Activated B cell treated with CpG ODN at 0.5 μM for 24 hours (primary cell): ENCODE data around the gene ZDHHC14. TPM values are rescaled to one million over a fixed set of nuclear protein-coding genes. Genes with fewer than 3 reads are reported as not detected.

Experiments
- ATAC-seq: fragments of 200-7000 bp; cut with Tn5 transposase; one replicate; pipeline ENCODE4 v1.10.0; 2021; ENCODE audit warnings: low read depth, mild to moderate bottlenecking, moderate library complexity
- CTCF ChIA-PET: fragments of 350-600 bp; sonication (Branson Sonifier 250); formaldehyde crosslinking; loops from one replicate; lab custom pipeline; 2021; ENCODE audit warnings: antibody characterized with exemption; lab: Charles Lee
- POLR2A ChIA-PET: fragments of 350-600 bp; sonication (Branson Sonifier 250); formaldehyde crosslinking; loops from one replicate; lab custom pipeline; 2021; ENCODE audit warnings: antibody characterized with exemption; lab: Charles Lee
- DNase-seq: peaks from one replicate; pipeline ENCODE4 v3.0.0; 2022
- H3K27ac Mint-ChIP-seq: one replicate; pipeline ENCODE4 v1.8.0; 2020; ENCODE audit warnings: mixed read lengths
- H3K27me3 Mint-ChIP-seq: one replicate; pipeline ENCODE4 v1.8.0; 2021; ENCODE audit warnings: mixed read lengths
- H3K36me3 Mint-ChIP-seq: one replicate; pipeline ENCODE4 v1.8.0; 2021; ENCODE audit warnings: low read depth, mixed read lengths
- H3K4me1 Mint-ChIP-seq: one replicate; pipeline ENCODE4 v1.8.0; 2021; ENCODE audit warnings: mixed read lengths
- H3K4me3 Mint-ChIP-seq: one replicate; pipeline ENCODE4 v1.8.0; 2020; ENCODE audit warnings: mild to moderate bottlenecking, mixed read lengths
- H3K9me3 Mint-ChIP-seq: one replicate; pipeline ENCODE4 v1.8.0; 2020; ENCODE audit warnings: mixed read lengths
- CTCF ChIP-seq: fragments of 200-600 bp; IDR thresholded peaks from one replicate; pipeline ENCODE4 v1.8.0; 2022; ENCODE audit warnings: antibody characterized with exemption, mild to moderate bottlenecking
- intact Hi-C: fragments of 100-400 bp; cut with micrococcal nuclease; formaldehyde crosslinking; loops from one replicate; pipeline ENCODE4 v1.15.1; 2024
- total RNA-seq: library from RNA; stranded (reverse); gene quantifications from 2 replicates; pipeline ENCODE4 v1.2.3, GENCODE V29; 2022

The ZDHHC14 gene
- total RNA-seq, 1 donor from 2014 or later: 25.3 TPM

- no peak for DNase-seq
- intact Hi-C loops: no loop called here
- ChIA-PET CTCF (no interaction called here), POLR2A (interaction anchor here (1.2 kb wide), 1 partner anchor 155 kb away, joined by 3 read pairs; no protein-coding TSS in a partner anchor)
- TF ChIP-seq CTCF: no peak
- no peak overlapping the region for H3K4me3 Mint-ChIP-seq
- no peaks in the 10 kb centered on the region for H3K27me3 Mint-ChIP-seq
- peaks cover 56% of the 10 kb centered on the region for H3K4me1 Mint-ChIP-seq
- H3K36me3 Mint-ChIP-seq: no peaks in the 10 kb centered on the region
- no peaks in the 10 kb centered on the region for H3K9me3 Mint-ChIP-seq
- no peak overlapping the region for H3K27ac Mint-ChIP-seq
- ATAC-seq: no peak
Observed at GRCh38 chr6:157534134-157534871, 153.3 kb downstream of the ZDHHC14 start.

GRCh38 chr6:157534977-157535339 lies 154.0 kb downstream of the ZDHHC14 start:
- H3K36me3 Mint-ChIP-seq: no peaks in the 10 kb centered on the region
- ChIA-PET CTCF (no interaction called here), POLR2A (interaction anchor here (1.0 to 1.2 kb wide), 2 partner anchors 155 to 212 kb away, joined by 3 read pairs; no protein-coding TSS in a partner anchor)
- H3K27ac Mint-ChIP-seq: peak overlapping the region; percentile 11
- no peak for ATAC-seq
- no peak for TF ChIP-seq CTCF
- intact Hi-C loops: no loop called here
- H3K4me3 Mint-ChIP-seq: no peak overlapping the region
- H3K4me1 Mint-ChIP-seq: peaks cover 56% of the 10 kb centered on the region
- H3K27me3 Mint-ChIP-seq: no peaks in the 10 kb centered on the region
- H3K9me3 Mint-ChIP-seq: no peaks in the 10 kb centered on the region
- DNase-seq: no peak

- DNase-seq: no peak
- CTCF ChIA-PET: no interaction called here
- H3K4me1 Mint-ChIP-seq: peaks cover 60% of the 10 kb centered on the region
Observed at GRCh38 chr6:157535340-157536222, 154.6 kb downstream of the ZDHHC14 start.

GRCh38 chr6:157536223-157536545 lies 155.2 kb downstream of the ZDHHC14 start:
- POLR2A ChIA-PET: interaction anchor here (0.7 to 3.0 kb wide), 4 partner anchors 20 to 213 kb away, joined by 3 to 11 read pairs (median 3); no protein-coding TSS in a partner anchor
- intact Hi-C loops: no loop called here
- CTCF ChIA-PET: no interaction called here
- Mint-ChIP-seq H3K36me3 (no peaks in the 10 kb centered on the region), H3K27me3 (no peaks in the 10 kb centered on the region), H3K27ac (peak overlapping the region; percentile 70), H3K4me3 (peak overlapping the region; percentile 21), H3K4me1 (peaks cover 63% of the 10 kb centered on the region), H3K9me3 (no peaks in the 10 kb centered on the region)
- no peak for ATAC-seq
- TF ChIP-seq CTCF: no peak
- DNase-seq: no peak

More at GRCh38 chr6:157535340-157536222, 154.6 kb downstream of the ZDHHC14 start:
- no peaks in the 10 kb centered on the region for H3K36me3 Mint-ChIP-seq
- POLR2A ChIA-PET: interaction anchor here (0.7 to 3.0 kb wide), 5 partner anchors 21 to 213 kb away, joined by 3 to 11 read pairs (median 3); no protein-coding TSS in a partner anchor
- no peaks in the 10 kb centered on the region for H3K9me3 Mint-ChIP-seq
- TF ChIP-seq CTCF: no peak
- ATAC-seq: peak; percentile 45
- peak overlapping the region; percentile 70 for H3K27ac Mint-ChIP-seq
- peak overlapping the region; percentile 21 for H3K4me3 Mint-ChIP-seq
- intact Hi-C loops: no loop called here
- no peaks in the 10 kb centered on the region for H3K27me3 Mint-ChIP-seq

GRCh38 chr6:157537556-157537955 lies 156.6 kb downstream of the ZDHHC14 start:
- intact Hi-C loops: no loop called here
- DNase-seq (no peak), ATAC-seq (no peak)
- TF ChIP-seq CTCF: no peak
- peak overlapping the region; percentile 78 for H3K27ac Mint-ChIP-seq
- H3K9me3 Mint-ChIP-seq: no peaks in the 10 kb centered on the region
- ChIA-PET CTCF (no interaction called here), POLR2A (interaction anchor here (0.6 to 3.0 kb wide), 6 partner anchors 9 to 73 kb away, joined by 3 to 14 read pairs (median 10); no protein-coding TSS in a partner anchor)
- H3K27me3 Mint-ChIP-seq: no peaks in the 10 kb centered on the region
- H3K4me3 Mint-ChIP-seq: peak overlapping the region; percentile 8
- peaks cover 77% of the 10 kb centered on the region for H3K4me1 Mint-ChIP-seq
- H3K36me3 Mint-ChIP-seq: peaks cover 2% of the 10 kb centered on the region
